A549 (cell line): Measurements from ENCODE around the gene TCF3. TPM values are rescaled to one million over a fixed set of nuclear protein-coding genes. Genes with fewer than 3 reads are reported as not detected.

Experiments used
- ATAC-seq, 2 experiments: fragments of 200-7000 bp in 1 of 2; fragments of >200 bp in 1 of 2; cut with Nextera tagmentation in 1 of 2; cut with Tn5 transposase in 1 of 2; 3 replicates each; pipeline versions ENCODE4 v1.8.0 to v1.9.1; 2018 to 2020; ENCODE audit warnings: mild to moderate bottlenecking in 1 of 2, moderate library complexity in 1 of 2
- CTCF ChIA-PET: fragments of 300-600 bp; sonication (Branson Sonifier 250); formaldehyde crosslinking; extraction: SDS; loops from one replicate; lab custom pipeline; 2021; ENCODE audit warnings: antibody characterized with exemption, inconsistent platforms; lab: Yijun Ruan, JAX
- POLR2A ChIA-PET: fragments of 350-600 bp; formaldehyde crosslinking; extraction: SDS; loops from one replicate; lab custom pipeline; 2021; ENCODE audit warnings: antibody characterized with exemption, inconsistent platforms; lab: Yijun Ruan, JAX
- DNase-seq, 2 experiments: peaks; one replicate each; pipeline versions ENCODE4 v3.0.0 to v3.0.0-alpha.2; 2011 to 2016; ENCODE audit warnings: low read depth in 1 of 2, low spot score in 1 of 2
- FAIRE-seq: peaks from 2 replicates; lab custom pipeline; 2011; peaks lifted over from hg19 to GRCh38; lab: Jason Lieb, UNC
- H3K27ac ChIP-seq, 2 experiments: fragments of >200 bp; sonication (Bioruptor Twin); formaldehyde crosslinking; 3 replicates each; pipeline ENCODE4 v1.5.1; 2016 to 2017
- H3K4me1 ChIP-seq: fragments of >200 bp; sonication (Bioruptor Twin); formaldehyde crosslinking; 3 replicates; pipeline ENCODE4 v1.6.1; 2016
- H3K4me2 ChIP-seq: fragments of >200 bp; sonication (Bioruptor Twin); formaldehyde crosslinking; 3 replicates; pipeline ENCODE4 v1.6.1; 2016
- H3K4me3 ChIP-seq: fragments of >200 bp; sonication (Bioruptor Twin); formaldehyde crosslinking; 3 replicates; pipeline ENCODE4 v1.5.1; 2016
- H3K9me3 ChIP-seq: fragments of >200 bp; sonication (Bioruptor Twin); formaldehyde crosslinking; 3 replicates; pipeline ENCODE4 v1.6.1; 2016
- BHLHE40 ChIP-seq: IDR thresholded peaks from 2 replicates; pipeline ENCODE4 v1.6.1; 2012; ENCODE audit warnings: low read depth, low read length, inconsistent platforms
- CBX8 ChIP-seq: fragments of 200-600 bp; sonication (generic); IDR thresholded peaks from 2 replicates; pipeline ENCODE4 v1.6.1; 2016
- CHD2 ChIP-seq: fragments of 150-350 bp; IDR thresholded peaks from 2 replicates; pipeline ENCODE4 v1.6.1; 2014; ENCODE audit warnings: low read length; ENCODE audit not compliant: partially characterized antibody
- EHF ChIP-seq: fragments of 250-450 bp; sonication (Bioruptor Pico); IDR thresholded peaks from 2 replicates; pipeline ENCODE4 v1.5.0; 2020; ENCODE audit warnings: mild to moderate bottlenecking
- ESRRA ChIP-seq: fragments of 150-350 bp; IDR thresholded peaks from 2 replicates; pipeline ENCODE4 v1.6.1; 2014; ENCODE audit warnings: mild to moderate bottlenecking, low read length, borderline replicate concordance
- FOXS1 ChIP-seq: fragments of 250-450 bp; sonication (Bioruptor Pico); IDR thresholded peaks from 2 replicates; pipeline ENCODE4 v1.5.0; 2020; ENCODE audit warnings: mild to moderate bottlenecking, moderate library complexity
- HDAC2 ChIP-seq: fragments of 200-600 bp; sonication (generic); IDR thresholded peaks from 2 replicates; pipeline ENCODE4 v1.6.1; 2016
- HES2 ChIP-seq: fragments of >200 bp; sonication (Bioruptor Twin); formaldehyde crosslinking; IDR thresholded peaks from 2 replicates; pipeline ENCODE4 v1.6.1; 2016
- HOXB13 ChIP-seq: fragments of 250-450 bp; sonication (Bioruptor Pico); IDR thresholded peaks from 2 replicates; pipeline ENCODE4 v1.5.0; 2020; ENCODE audit warnings: low read depth, mild to moderate bottlenecking, moderate library complexity
- HOXB5 ChIP-seq: fragments of 250-450 bp; sonication (Bioruptor Pico); IDR thresholded peaks from 2 replicates; pipeline ENCODE4 v1.5.0; 2020; ENCODE audit warnings: mild to moderate bottlenecking, moderate library complexity
- KDM1A ChIP-seq: fragments of 200-600 bp; sonication (generic); IDR thresholded peaks from 2 replicates; pipeline ENCODE4 v1.6.1; 2016; ENCODE audit warnings: low read depth, mild to moderate bottlenecking
- MAZ ChIP-seq: fragments of 150-350 bp; IDR thresholded peaks from 2 replicates; pipeline ENCODE4 v1.6.1; 2014; ENCODE audit warnings: antibody characterized with exemption, low read depth, low read length, borderline replicate concordance
- NFE2L2 ChIP-seq: fragments of 150-350 bp; conservative IDR thresholded peaks from 2 replicates; pipeline ENCODE4 v1.6.1; 2014; ENCODE audit warnings: low read length
- NPAS2 ChIP-seq: fragments of 250-450 bp; sonication (Bioruptor Pico); IDR thresholded peaks from 2 replicates; pipeline ENCODE4 v1.8.0; 2022; ENCODE audit warnings: mild to moderate bottlenecking, moderate library complexity, borderline replicate concordance
- POLR2A ChIP-seq: IDR thresholded peaks from 2 replicates; pipeline ENCODE4 v1.6.1; 2012; ENCODE audit warnings: mild to moderate bottlenecking, low read length
- POLR2AphosphoS2 ChIP-seq: conservative IDR thresholded peaks from 2 replicates; pipeline ENCODE4 v1.6.1; 2012; ENCODE audit warnings: low read length, improper control_type of control experiment, inconsistent platforms
- RARB ChIP-seq: fragments of 250-450 bp; sonication (Bioruptor Pico); IDR thresholded peaks from 2 replicates; pipeline ENCODE4 v1.8.0; 2021; ENCODE audit warnings: mild to moderate bottlenecking, moderate library complexity
- RCOR1 ChIP-seq: fragments of 150-350 bp; IDR thresholded peaks from 2 replicates; pipeline ENCODE4 v1.6.1; 2014; ENCODE audit warnings: antibody characterized with exemption, low read length, low read depth
- REST ChIP-seq: fragments of 200-600 bp; sonication (generic); IDR thresholded peaks from 2 replicates; pipeline ENCODE4 v1.6.1; 2016; ENCODE audit warnings: antibody characterized with exemption, mild to moderate bottlenecking, moderate library complexity
- RFX5 ChIP-seq: fragments of 450-650 bp; IDR thresholded peaks from 2 replicates; pipeline ENCODE4 v1.7.1; 2014; ENCODE audit warnings: antibody characterized with exemption, mild to moderate bottlenecking, moderate library complexity
- SMC3 ChIP-seq: fragments of >200 bp; sonication (Bioruptor Twin); formaldehyde crosslinking; IDR thresholded peaks from 3 replicates; pipeline ENCODE4 v1.6.1; 2018; ENCODE audit warnings: inconsistent platforms
- SREBF2 ChIP-seq: fragments of 450-650 bp; IDR thresholded peaks from 2 replicates; pipeline ENCODE4 v1.6.1; 2014; ENCODE audit warnings: mild to moderate bottlenecking, moderate library complexity
- ZSCAN20 ChIP-seq: fragments of 250-450 bp; sonication (Bioruptor Pico); IDR thresholded peaks from 2 replicates; pipeline ENCODE4 v1.8.0; 2022; ENCODE audit warnings: mild to moderate bottlenecking, moderate library complexity
- WGBS: methylation state at CpG from one replicate; pipeline ENCODE4 v1.1.6; 2017; ENCODE audit errors: missing lambda C conversion rate; 5-methylcytosine and 5-hydroxymethylcytosine counted together
- polyA plus RNA-seq, 4 experiments: library from polyadenylated mRNA; depleted of rRNA in 3 of 4; stranded (reverse); fragments of >200 nt; fragmentation: RNase III in 1 of 4; extraction: RNeasy Plus Mini Kit Qiagen cat#74134 plus additional on column Dnase treatment in 1 of 4; gene quantifications; 2 replicates in 3 of 4; 3 replicates in 1 of 4; pipeline ENCODE4 v1.2.3, GENCODE V29; 2011 to 2017
- TF ChIP-seq, protein P1 (sequence below): IDR thresholded peaks from 2 replicates; pipeline ENCODE4 v1.6.1; 2012; ENCODE audit warnings: low read depth, borderline replicate concordance

The TCF3 gene
- polyA plus RNA-seq, 2 of the 4 experiments (the other 2 are of a cell fraction): 25.6 to 52.6 TPM

GRCh38 chr19:1636325-1637236, 15.8 kb downstream of the TCF3 start:
- CTCF ChIA-PET: interaction anchor here (0.9 to 1.1 kb wide), 2 partner anchors 58 to 91 kb away, joined by 3 read pairs; no protein-coding TSS in a partner anchor
- Histone ChIP-seq H3K9me3 (peaks cover 4% of the 10 kb centered on the region; the same call in 1 of the 3 replicates), H3K27ac (no peak overlapping the region), H3K4me1 (peaks cover 14% of the 10 kb centered on the region), H3K4me3 (no peak overlapping the region), H3K4me2 (no peak overlapping the region)
- TF ChIP-seq POLR2AphosphoS2 (no peak), NPAS2 (CRISPR knock-in tag) (no peak), EHF (CRISPR knock-in tag) (no peak), NFE2L2 (no peak), RARB (CRISPR knock-in tag) (no peak)
- WGBS: 98% methylated on average over 24 of the region's 34 CpGs
- ATAC-seq: no peak
- POLR2A ChIA-PET: no interaction called here
- FAIRE-seq: no peak
- no peak for DNase-seq

- Histone ChIP-seq H3K4me3 (no peak overlapping the region), H3K27ac (no peak overlapping the region), H3K4me1 (peaks cover 14% of the 10 kb centered on the region), H3K9me3 (peaks cover 4% of the 10 kb centered on the region; the same call in 1 of the 3 replicates), H3K4me2 (no peak overlapping the region)
- POLR2A ChIA-PET: no interaction called here
- DNase-seq: no peak
- FAIRE-seq: no peak
- no peak for TF ChIP-seq MAZ
- TF ChIP-seq ZSCAN20: no peak
- no peak for TF ChIP-seq HOXB5 (CRISPR knock-in tag)
- no peak for TF ChIP-seq CHD2
- TF ChIP-seq RFX5: no peak
- TF ChIP-seq HDAC2: no peak
- TF ChIP-seq RCOR1: no peak
- TF ChIP-seq SMC3: no peak
- TF ChIP-seq FOXS1 (CRISPR knock-in tag): no peak
- TF ChIP-seq CBX8: no peak
- TF ChIP-seq HOXB13 (CRISPR knock-in tag): no peak
- TF ChIP-seq SREBF2: no peak
- no peak for TF ChIP-seq BHLHE40
- no peak for TF ChIP-seq HES2
- TF ChIP-seq ESRRA: no peak
- TF ChIP-seq REST: no peak
- TF ChIP-seq POLR2A: no peak
- no peak for TF ChIP-seq KDM1A
- TF ChIP-seq, protein P1, sequence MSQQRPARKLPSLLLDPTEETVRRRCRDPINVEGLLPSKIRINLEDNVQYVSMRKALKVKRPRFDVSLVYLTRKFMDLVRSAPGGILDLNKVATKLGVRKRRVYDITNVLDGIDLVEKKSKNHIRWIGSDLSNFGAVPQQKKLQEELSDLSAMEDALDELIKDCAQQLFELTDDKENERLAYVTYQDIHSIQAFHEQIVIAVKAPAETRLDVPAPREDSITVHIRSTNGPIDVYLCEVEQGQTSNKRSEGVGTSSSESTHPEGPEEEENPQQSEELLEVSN: no peak
- ATAC-seq: no peak
- CTCF ChIA-PET: interaction anchor here (1.2 kb wide), 1 partner anchor 11 kb away, joined by 4 read pairs; no protein-coding TSS in a partner anchor
- 100% methylated on average over 5 of the region's 5 CpGs for WGBS
Observed at GRCh38 chr19:1634938-1635243, 17.5 kb downstream of the TCF3 start.
